Activated naive CD4-positive, alpha-beta T cell (primary cell): Measurements from ENCODE around the gene ACSM2A.
"Not testable (repeated sequence)": the region's sequence is repeated elsewhere in the genome, so short reads cannot be mapped to it uniquely, and the experiment has no call there.

Experiments used
- DNase-seq, 4 experiments: peaks; one replicate each; lab custom pipeline; 2025; lab: John Stamatoyannopoulos, UW

The ACSM2A gene

GRCh38 chr16:20459227-20459626 is 7.9 kb downstream of the ACSM2A start:
- DNase-seq, result not testable (repeated sequence)

GRCh38 chr16:20460313-20460712 is 9.0 kb downstream of the ACSM2A start:
- not testable (repeated sequence) for DNase-seq

- not testable (repeated sequence) for DNase-seq
Observed at GRCh38 chr16:20468954-20469353, 17.6 kb downstream of the ACSM2A start.

- DNase-seq, result not testable (repeated sequence)
Observed at GRCh38 chr16:20469930-20470329, 18.6 kb downstream of the ACSM2A start.

GRCh38 chr16:20470732-20471131 is 19.4 kb downstream of the ACSM2A start:
- not testable (repeated sequence) for DNase-seq

- DNase-seq, result not testable (repeated sequence)
Observed at GRCh38 chr16:20477188-20477744, 25.9 kb downstream of the ACSM2A start.

GRCh38 chr16:20483989-20484388 is 32.7 kb downstream of the ACSM2A start:
- DNase-seq, result not testable (repeated sequence)

GRCh38 chr16:20484726-20485125 is 33.4 kb downstream of the ACSM2A start:
- no peak for DNase-seq

- no peak for DNase-seq
Observed at GRCh38 chr16:20485408-20485807, 34.1 kb downstream of the ACSM2A start.

GRCh38 chr16:20490994-20491393 is 39.7 kb downstream of the ACSM2A start:
- DNase-seq, result not testable (repeated sequence)

- DNase-seq, result not testable (repeated sequence)
Observed at GRCh38 chr16:20491448-20491847, 40.1 kb downstream of the ACSM2A start.

- DNase-seq, result no peak
Observed at GRCh38 chr16:20504418-20504817, 53.1 kb downstream of the ACSM2A start.

GRCh38 chr16:20507280-20507679 is 56.0 kb downstream of the ACSM2A start:
- DNase-seq, result no peak

GRCh38 chr16:20510323-20510722 is 59.0 kb downstream of the ACSM2A start:
- DNase-seq, result no peak

- DNase-seq, result no peak
Observed at GRCh38 chr16:20515688-20516090, 64.4 kb downstream of the ACSM2A start.

- no peak for DNase-seq
Observed at GRCh38 chr16:20517149-20517548, 65.8 kb downstream of the ACSM2A start.

GRCh38 chr16:20519231-20519630 is 67.9 kb downstream of the ACSM2A start:
- no peak for DNase-seq

GRCh38 chr16:20520103-20520502 is 68.8 kb downstream of the ACSM2A start:
- no peak for DNase-seq

- DNase-seq, result not testable (repeated sequence)
Observed at GRCh38 chr16:20531795-20532194, 80.5 kb downstream of the ACSM2A start.

GRCh38 chr16:20532284-20532792 is 81.0 kb downstream of the ACSM2A start:
- DNase-seq, result not testable (repeated sequence)

GRCh38 chr16:20536669-20537068 is 85.3 kb downstream of the ACSM2A start:
- not testable (repeated sequence) for DNase-seq
